ENCODE data around the gene GFER. TPM values are rescaled to one million over a fixed set of nuclear protein-coding genes. Genes with fewer than 3 reads are reported as not detected.

The GFER gene
- total and polyA plus RNA-seq, 9 of the 15 experiments (the other 6 are each of a cell fraction or from before 2014, with no cell fraction given), result 4.3 to 53.7 (median 19.8) TPM

DNA sequence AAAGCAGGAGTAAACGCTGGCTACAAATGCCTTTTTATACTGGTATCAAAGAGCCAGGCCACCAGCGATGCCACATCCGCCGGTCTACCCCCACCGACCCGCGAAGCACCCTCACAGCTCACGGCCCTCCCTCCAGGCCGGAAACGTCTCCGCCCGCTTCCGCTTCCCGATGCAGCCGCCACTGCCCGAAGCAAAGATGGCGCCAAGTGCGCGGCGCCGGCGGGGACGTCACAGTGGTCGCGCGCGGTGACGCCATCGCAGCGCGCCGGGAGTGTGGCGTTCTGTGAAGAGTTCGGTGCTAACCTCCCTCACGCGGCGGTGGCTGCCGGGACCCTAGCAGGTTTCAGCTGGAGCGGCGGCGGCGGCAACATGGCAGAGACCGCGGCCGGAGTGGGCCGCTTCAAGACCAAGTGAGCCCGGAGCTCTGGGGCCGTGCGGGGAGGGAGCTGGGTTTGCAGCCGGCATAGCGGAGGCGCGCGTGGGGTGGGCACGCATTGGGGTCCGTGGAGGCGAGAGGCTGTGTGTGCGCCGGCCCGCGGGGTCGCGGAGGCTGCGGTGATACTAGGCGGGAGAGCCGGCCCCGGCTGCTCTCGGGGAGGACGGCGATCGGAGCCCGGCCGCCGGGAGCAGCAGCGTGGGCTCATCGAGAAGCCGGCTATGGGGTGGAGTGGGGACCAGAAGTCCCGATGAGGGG lies 12.1 kb upstream of the GFER start, which contains the start of gene TBL3 (continued):
- TF ChIP-seq YY1 (IDR thresholded peaks at IDR 0.05; ENCODE audit: borderline replicate concordance in 1 of 3, control insufficient read depth in 1 of 3, extremely low read depth in 1 of 3, insufficient read depth in 3 of 3, insufficient read length in 1 of 3, insufficient replicate concordance in 2 of 3, low read depth in 1 of 3, low read length in 2 of 3) (peak; percentile 99 to 100 (median 100)), ATF3 (IDR thresholded peaks at IDR 0.05) (peak; percentile 56; the same call in 1 of the 2 replicates), ATF3 (CRISPR knock-in tag; conservative IDR thresholded peaks at IDR 0.05) (no peak), ELK1 (CRISPR knock-in tag; IDR thresholded peaks at IDR 0.05) (no peak), ZBTB43 (CRISPR knock-in tag; IDR thresholded peaks at IDR 0.05) (0 out of 2 replicates have a peak, but pooled peaks have one; percentile 14), TSC22D4 (tag; IDR thresholded peaks at IDR 0.05) (no peak), POLR2AphosphoS2 (IDR thresholded peaks at IDR 0.05; ENCODE audit: low read length) (peak; percentile 77; the same call in 1 of the 2 replicates), BCLAF1 (IDR thresholded peaks at IDR 0.05; ENCODE audit: borderline replicate concordance in 1 of 2, control insufficient read depth in 1 of 2, low read depth in 2 of 2, low read length in 1 of 2) (no peak; a peak in 1 of 4 replicates), CBX5 (IDR thresholded peaks at IDR 0.05; ENCODE audit: borderline replicate concordance, low read depth) (no peak), ZNF232 (CRISPR knock-in tag; IDR thresholded peaks at IDR 0.05) (0 out of 2 replicates have a peak, but pooled peaks have one; percentile 13), RNF2 (IDR thresholded peaks at IDR 0.05) (peak; percentile 50; the same call in 1 of the 2 replicates), ELF2 (CRISPR knock-in tag; IDR thresholded peaks at IDR 0.05) (peak; percentile 98), THRB (CRISPR knock-in tag; conservative IDR thresholded peaks at IDR 0.05) (no peak), ZNF778 (CRISPR knock-in tag; IDR thresholded peaks at IDR 0.05) (no peak), ZC3H11A (IDR thresholded peaks at IDR 0.05; ENCODE audit: low read depth, low read length) (no peak), ZNF354B (CRISPR knock-in tag; IDR thresholded peaks at IDR 0.05) (no peak)
